ENCODE measurements around the gene ARHGEF37.

DNA sequence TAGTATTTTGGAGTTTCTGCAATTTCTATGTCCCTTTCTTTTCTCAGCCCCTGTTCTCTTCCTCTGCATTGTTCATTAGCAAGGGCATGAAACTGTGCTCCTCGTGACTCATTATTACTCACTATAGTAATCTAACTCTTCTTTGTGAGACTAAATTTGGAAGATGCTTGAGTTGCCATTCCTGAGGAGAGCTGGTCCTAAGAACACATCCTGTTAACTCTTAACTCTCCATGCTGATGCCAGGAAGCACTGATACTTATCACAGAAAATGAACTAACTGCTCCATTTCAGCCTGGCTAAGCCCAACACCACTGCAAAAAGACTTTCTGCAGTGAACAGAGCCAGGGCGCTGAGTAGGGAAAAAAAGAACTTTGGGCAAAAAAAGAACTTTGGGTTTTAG lies 19.4 kb upstream of the ARHGEF37 start:
- TF ChIP-seq, protein P1, sequence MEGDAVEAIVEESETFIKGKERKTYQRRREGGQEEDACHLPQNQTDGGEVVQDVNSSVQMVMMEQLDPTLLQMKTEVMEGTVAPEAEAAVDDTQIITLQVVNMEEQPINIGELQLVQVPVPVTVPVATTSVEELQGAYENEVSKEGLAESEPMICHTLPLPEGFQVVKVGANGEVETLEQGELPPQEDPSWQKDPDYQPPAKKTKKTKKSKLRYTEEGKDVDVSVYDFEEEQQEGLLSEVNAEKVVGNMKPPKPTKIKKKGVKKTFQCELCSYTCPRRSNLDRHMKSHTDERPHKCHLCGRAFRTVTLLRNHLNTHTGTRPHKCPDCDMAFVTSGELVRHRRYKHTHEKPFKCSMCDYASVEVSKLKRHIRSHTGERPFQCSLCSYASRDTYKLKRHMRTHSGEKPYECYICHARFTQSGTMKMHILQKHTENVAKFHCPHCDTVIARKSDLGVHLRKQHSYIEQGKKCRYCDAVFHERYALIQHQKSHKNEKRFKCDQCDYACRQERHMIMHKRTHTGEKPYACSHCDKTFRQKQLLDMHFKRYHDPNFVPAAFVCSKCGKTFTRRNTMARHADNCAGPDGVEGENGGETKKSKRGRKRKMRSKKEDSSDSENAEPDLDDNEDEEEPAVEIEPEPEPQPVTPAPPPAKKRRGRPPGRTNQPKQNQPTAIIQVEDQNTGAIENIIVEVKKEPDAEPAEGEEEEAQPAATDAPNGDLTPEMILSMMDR (conservative IDR thresholded peaks at IDR 0.05; ENCODE audit: low read depth, low read length) = no peak
- TF ChIP-seq EZH2 (IDR thresholded peaks at IDR 0.05; ENCODE audit: borderline replicate concordance, low read depth, low read length, poor library complexity, severe bottlenecking) = no peak

All from A673 (cell line).